ENCODE data around the gene NRIP3. TPM values are rescaled to one million over a fixed set of nuclear protein-coding genes. Genes with fewer than 3 reads are reported as not detected.

NRIP3 gene
- total and polyA plus RNA-seq, 2 donors (not counting 3 experiments of a cell fraction or from before 2014, with no cell fraction given) = 3.7 to 9.9 TPM

- no peak overlapping the region for H3K4me2 ChIP-seq (ENCODE audit: insufficient read depth, low read length)
- TF ChIP-seq MYC (IDR thresholded peaks at IDR 0.05; ENCODE audit: low read depth, low read length) = no peak
- TF ChIP-seq EZH2 (IDR thresholded peaks at IDR 0.05; ENCODE audit: borderline replicate concordance, low read depth, low read length, severe bottlenecking) = no peak
- TF ChIP-seq POLR2AphosphoS5 (IDR thresholded peaks at IDR 0.05; ENCODE audit: insufficient read depth, low read depth, low read length) = no peak
- TF ChIP-seq CTCF (IDR thresholded peaks at IDR 0.05; ENCODE audit: extremely low read depth in 1 of 2, insufficient read depth in 1 of 2, low read depth in 1 of 2, low read length in 2 of 2) = no peak
- H3K4me1 ChIP-seq (ENCODE audit: control insufficient read depth, extremely low read depth, insufficient read depth, low read length) = peaks cover 4% of the 10 kb centered on the region
- H3K9me1 ChIP-seq (replicated peaks; ENCODE audit: control insufficient read depth, extremely low read depth, insufficient read depth, low read length) = no peaks in the 10 kb centered on the region
- H3K27ac ChIP-seq (ENCODE audit: insufficient read depth, low read depth, low read length) = no peak overlapping the region
- dilution Hi-C loops (cut with MboI; ENCODE audit: extremely low pct_ligation_motif_present, low sequenced_read_pairs) (no loop called here), intact Hi-C loops (cut with micrococcal nuclease) (no loop called here)
- POLR2A ChIA-PET = no interaction called here
- CTCF ChIA-PET = interaction anchor here (1.0 to 1.2 kb wide), 2 partner anchors 15 to 129 kb away, joined by 3 to 4 read pairs; no protein-coding TSS in a partner anchor
- no peak overlapping the region for H2AFZ ChIP-seq (ENCODE audit: low read depth, low read length)
- no peaks in the 10 kb centered on the region for H3K36me3 ChIP-seq (ENCODE audit: control insufficient read depth in 2 of 2, extremely low read depth in 1 of 2, insufficient read depth in 2 of 2, low read length in 2 of 2)
- H4K20me1 ChIP-seq (replicated peaks; ENCODE audit: control insufficient read depth, extremely low read depth, insufficient read depth, low read length) = no peaks in the 10 kb centered on the region
- no peak overlapping the region for H3K4me3 ChIP-seq (replicated peaks in 1 of 3; ENCODE audit: insufficient read depth in 1 of 3, low read depth in 1 of 3, low read length in 3 of 3)
- no peak overlapping the region for H3K9ac ChIP-seq (replicated peaks; ENCODE audit: extremely low read depth, insufficient read depth, low read length)
- no peak for DNase-seq (ENCODE audit: low read depth, low spot score)
- peaks cover 23 to 35% of the 10 kb centered on the region in 2 experiments for H3K27me3 ChIP-seq (ENCODE audit: control insufficient read depth in 2 of 2, insufficient read depth in 2 of 2, low read length in 2 of 2)
- H3K79me2 ChIP-seq (ENCODE audit: control insufficient read depth, insufficient read depth, low read length) = no peaks in the 10 kb centered on the region
- FAIRE-seq = no peak
- BruUV-seq (replicated peaks) = no TSS peak
- no peaks in the 10 kb centered on the region for H3K9me3 ChIP-seq (replicated peaks; ENCODE audit: control insufficient read depth, insufficient read depth, low read length)
Observed at GRCh38 chr11:9008661-9009060, 4.9 kb upstream of the NRIP3 start.

GRCh38 chr11:9008011-9008550 is 4.3 kb upstream of the NRIP3 start:
- H3K27ac ChIP-seq (ENCODE audit: insufficient read depth, low read depth, low read length) = no peak overlapping the region
- no peaks in the 10 kb centered on the region for H3K36me3 ChIP-seq (ENCODE audit: control insufficient read depth in 2 of 2, extremely low read depth in 1 of 2, insufficient read depth in 2 of 2, low read length in 2 of 2)
- H3K9me3 ChIP-seq (replicated peaks; ENCODE audit: control insufficient read depth, insufficient read depth, low read length) = no peaks in the 10 kb centered on the region
- no peak overlapping the region for H3K9ac ChIP-seq (replicated peaks; ENCODE audit: extremely low read depth, insufficient read depth, low read length)
- ChIA-PET CTCF (interaction anchor here (1.0 to 1.4 kb wide), 3 partner anchors 15 to 499 kb away, joined by 3 to 4 read pairs (median 3); no protein-coding TSS in a partner anchor), POLR2A (no interaction called here)
- no peak for DNase-seq (ENCODE audit: low read depth, low spot score)
- FAIRE-seq = no peak
- H3K4me3 ChIP-seq (replicated peaks in 1 of 3; ENCODE audit: insufficient read depth in 1 of 3, low read depth in 1 of 3, low read length in 3 of 3) = no peak overlapping the region
- intact Hi-C loops (cut with micrococcal nuclease) = no loop called here
- peaks cover 10% of the 10 kb centered on the region for H3K4me1 ChIP-seq (ENCODE audit: control insufficient read depth, extremely low read depth, insufficient read depth, low read length)
- BruUV-seq (replicated peaks) = no TSS peak
- H3K79me2 ChIP-seq (ENCODE audit: control insufficient read depth, insufficient read depth, low read length) = no peaks in the 10 kb centered on the region
- H3K4me2 ChIP-seq (ENCODE audit: insufficient read depth, low read length) = no peak overlapping the region
- peaks cover 23 to 35% of the 10 kb centered on the region in 2 experiments for H3K27me3 ChIP-seq (ENCODE audit: control insufficient read depth in 2 of 2, insufficient read depth in 2 of 2, low read length in 2 of 2)
- TF ChIP-seq GATA2 (IDR thresholded peaks at IDR 0.05; ENCODE audit: insufficient read depth, insufficient read length, low read depth, low read length) (no peak), CTCF (IDR thresholded peaks at IDR 0.05; ENCODE audit: extremely low read depth in 1 of 2, insufficient read depth in 1 of 2, low read depth in 1 of 2, low read length in 2 of 2) (no peak), POLR2A (IDR thresholded peaks at IDR 0.05; ENCODE audit: low read depth, low read length) (no peak), JUN (IDR thresholded peaks at IDR 0.05; ENCODE audit: borderline replicate concordance, insufficient read depth, insufficient read length, low read depth) (no peak), FOS (IDR thresholded peaks at IDR 0.05; ENCODE audit: borderline replicate concordance, insufficient read depth, low read length) (no peak), MYC (IDR thresholded peaks at IDR 0.05; ENCODE audit: low read depth, low read length) (no peak), POLR2AphosphoS5 (IDR thresholded peaks at IDR 0.05; ENCODE audit: insufficient read depth, low read depth, low read length) (no peak)
- TF ChIP-seq, protein P1, sequence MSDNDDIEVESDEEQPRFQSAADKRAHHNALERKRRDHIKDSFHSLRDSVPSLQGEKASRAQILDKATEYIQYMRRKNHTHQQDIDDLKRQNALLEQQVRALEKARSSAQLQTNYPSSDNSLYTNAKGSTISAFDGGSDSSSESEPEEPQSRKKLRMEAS (IDR thresholded peaks at IDR 0.05; ENCODE audit: insufficient read depth, insufficient read length) = no peak
- no peaks in the 10 kb centered on the region for H4K20me1 ChIP-seq (replicated peaks; ENCODE audit: control insufficient read depth, extremely low read depth, insufficient read depth, low read length)
- dilution Hi-C loops (cut with MboI; ENCODE audit: extremely low pct_ligation_motif_present, low sequenced_read_pairs) = no loop called here
- H3K9me1 ChIP-seq (replicated peaks; ENCODE audit: control insufficient read depth, extremely low read depth, insufficient read depth, low read length) = no peaks in the 10 kb centered on the region
- no peak overlapping the region for H2AFZ ChIP-seq (ENCODE audit: low read depth, low read length)

Measured in endothelial cell of umbilical vein (primary cell).